ENCODE data around the gene MPHOSPH8.
A peak's percentile ranks its signal among the peaks of the same experiment; 100 is the strongest.

MPHOSPH8 gene

DNA sequence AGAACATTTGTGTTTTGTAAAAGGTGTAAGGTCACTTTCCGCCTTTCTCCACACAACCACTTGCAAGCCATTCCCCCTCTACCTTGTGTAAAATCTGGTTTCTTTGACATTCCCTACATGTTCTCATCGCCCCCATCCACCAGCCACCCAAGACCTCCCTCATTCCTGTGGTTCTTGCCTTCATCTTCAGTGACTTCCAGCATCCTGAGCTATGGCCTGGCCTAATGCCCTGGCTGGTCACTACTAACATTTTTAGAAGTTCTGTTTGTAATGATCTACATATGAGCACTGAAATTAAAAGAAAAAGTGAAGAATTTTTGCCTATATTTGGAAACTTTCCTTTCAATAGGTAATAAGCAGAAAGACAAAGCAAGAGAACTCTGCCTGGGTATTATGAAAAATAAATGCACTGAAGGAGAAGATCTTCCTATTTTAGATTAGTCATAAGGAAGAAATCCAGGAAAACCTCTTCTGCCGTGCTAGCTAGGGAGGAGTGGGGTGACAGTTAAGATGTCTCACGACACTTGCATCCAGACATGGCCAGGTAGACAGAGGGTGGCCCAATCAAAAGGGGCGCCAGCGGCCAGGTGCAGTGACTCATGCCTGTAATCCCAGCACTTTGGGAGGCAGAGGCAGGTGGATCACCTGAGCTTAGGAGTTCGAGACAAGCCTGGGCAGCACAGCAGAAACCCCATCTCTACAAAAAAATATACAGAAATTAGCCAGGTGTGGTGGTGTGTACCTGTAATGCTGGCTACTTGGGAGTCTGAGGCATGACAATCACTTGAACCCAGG, 28.1 kb upstream of the MPHOSPH8 start:
- TF ChIP-seq, protein P1, sequence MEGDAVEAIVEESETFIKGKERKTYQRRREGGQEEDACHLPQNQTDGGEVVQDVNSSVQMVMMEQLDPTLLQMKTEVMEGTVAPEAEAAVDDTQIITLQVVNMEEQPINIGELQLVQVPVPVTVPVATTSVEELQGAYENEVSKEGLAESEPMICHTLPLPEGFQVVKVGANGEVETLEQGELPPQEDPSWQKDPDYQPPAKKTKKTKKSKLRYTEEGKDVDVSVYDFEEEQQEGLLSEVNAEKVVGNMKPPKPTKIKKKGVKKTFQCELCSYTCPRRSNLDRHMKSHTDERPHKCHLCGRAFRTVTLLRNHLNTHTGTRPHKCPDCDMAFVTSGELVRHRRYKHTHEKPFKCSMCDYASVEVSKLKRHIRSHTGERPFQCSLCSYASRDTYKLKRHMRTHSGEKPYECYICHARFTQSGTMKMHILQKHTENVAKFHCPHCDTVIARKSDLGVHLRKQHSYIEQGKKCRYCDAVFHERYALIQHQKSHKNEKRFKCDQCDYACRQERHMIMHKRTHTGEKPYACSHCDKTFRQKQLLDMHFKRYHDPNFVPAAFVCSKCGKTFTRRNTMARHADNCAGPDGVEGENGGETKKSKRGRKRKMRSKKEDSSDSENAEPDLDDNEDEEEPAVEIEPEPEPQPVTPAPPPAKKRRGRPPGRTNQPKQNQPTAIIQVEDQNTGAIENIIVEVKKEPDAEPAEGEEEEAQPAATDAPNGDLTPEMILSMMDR (IDR thresholded peaks at IDR 0.05): no peak
- no peak overlapping the region for H3K27ac ChIP-seq
- no peak overlapping the region for H3K4me3 ChIP-seq
- DNase-seq (ENCODE audit: low spot score): no peak

DNA sequence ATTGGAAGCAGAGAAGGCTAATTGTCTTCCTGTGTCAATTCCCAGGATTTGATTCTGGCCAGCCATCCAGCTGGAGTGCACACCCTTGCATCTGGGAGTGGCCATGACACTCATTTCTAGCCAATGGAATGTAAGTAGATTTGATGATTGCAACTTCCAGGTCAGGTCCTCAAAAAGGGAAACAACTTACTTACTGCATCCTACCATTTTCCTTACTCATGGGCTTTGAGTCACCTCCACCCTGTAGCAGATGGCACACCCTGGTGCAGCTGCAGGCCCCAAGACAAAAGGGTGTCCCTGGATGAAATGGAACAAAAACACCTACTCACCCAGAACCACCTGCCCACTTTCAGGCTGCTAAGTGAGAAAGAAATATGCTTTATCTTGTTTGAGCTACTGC, 27.3 kb upstream of the MPHOSPH8 start:
- Histone ChIP-seq H3K4me3 (no peak overlapping the region), H3K27ac (no peak overlapping the region)
- TF ChIP-seq, protein P1 (IDR thresholded peaks at IDR 0.05): no peak
- DNase-seq (ENCODE audit: low spot score): no peak

DNA sequence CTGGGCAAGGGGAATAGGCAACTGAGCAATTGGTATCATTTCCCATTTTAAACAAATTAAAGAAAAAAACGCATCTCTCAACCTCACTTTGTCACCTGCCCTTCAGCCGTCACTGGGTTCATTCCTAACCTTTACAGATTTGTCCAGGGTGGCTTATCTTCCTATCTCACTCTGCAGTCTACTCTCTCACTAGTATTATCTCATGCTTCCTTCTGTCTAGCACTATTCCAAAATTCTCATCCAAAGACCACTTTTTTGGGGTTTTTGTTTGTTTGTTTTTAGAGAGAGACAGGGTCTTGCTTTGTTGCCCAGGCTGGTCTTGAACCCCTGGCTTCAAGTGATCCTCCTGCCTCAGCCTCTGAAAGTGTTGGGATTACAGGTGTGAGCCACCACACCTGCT, 26.7 kb upstream of the MPHOSPH8 start:
- H3K4me3 ChIP-seq: no peak overlapping the region
- no peak overlapping the region for H3K27ac ChIP-seq
- no peak for DNase-seq (ENCODE audit: low spot score)
- TF ChIP-seq, protein P1 (IDR thresholded peaks at IDR 0.05): no peak

DNA sequence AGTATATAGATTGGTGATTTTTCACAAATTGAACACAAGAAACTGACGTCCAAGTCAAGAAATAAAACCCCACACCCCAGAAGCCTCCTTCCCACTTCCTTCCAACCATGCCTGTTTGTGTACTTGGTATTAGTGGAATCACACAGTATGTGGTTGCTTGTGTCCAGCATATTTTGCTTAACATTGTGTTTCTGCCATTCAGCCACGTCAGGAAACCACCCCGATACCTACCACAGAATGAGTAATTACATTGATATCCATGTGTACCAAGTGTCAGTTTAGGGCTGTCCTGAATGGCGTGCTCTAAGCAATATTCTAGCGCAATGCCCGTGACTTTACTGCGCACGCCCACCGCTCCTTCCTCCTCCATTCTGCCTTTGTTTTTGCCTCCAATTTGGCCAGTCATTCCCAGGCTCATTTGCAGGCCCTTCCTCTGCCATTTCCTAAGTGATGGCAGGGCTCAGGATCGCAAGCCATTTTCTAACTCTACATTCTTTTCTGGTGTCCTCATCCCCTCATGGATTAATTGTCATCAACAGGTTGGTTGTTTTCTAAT, 25.9 kb upstream of the MPHOSPH8 start:
- Histone ChIP-seq H3K4me3 (no peak overlapping the region), H3K27ac (no peak overlapping the region)
- TF ChIP-seq, protein P1 (IDR thresholded peaks at IDR 0.05): no peak
- DNase-seq (ENCODE audit: low spot score): peak; percentile 24

DNA sequence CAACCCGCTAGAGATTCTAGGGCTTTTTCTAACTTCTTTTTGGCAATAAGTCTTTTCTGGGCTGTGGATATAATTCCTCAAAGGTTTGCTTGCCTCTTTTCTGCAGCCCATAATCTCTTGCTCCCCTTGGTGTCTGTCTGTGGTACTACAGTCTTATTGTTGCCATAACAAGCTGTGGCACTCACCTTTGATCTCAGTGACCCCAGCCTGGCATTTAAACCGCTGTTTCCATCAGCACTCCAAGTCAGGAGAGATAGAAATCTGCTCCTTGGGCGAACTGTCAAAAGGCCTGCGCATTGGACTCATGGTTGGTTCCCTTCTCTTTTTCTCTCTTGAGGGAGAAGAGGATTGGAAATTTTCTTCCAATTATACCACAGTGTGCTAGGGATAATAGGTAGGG, 14.5 kb upstream of the MPHOSPH8 start:
- no peak for DNase-seq (ENCODE audit: low spot score)
- H3K27ac ChIP-seq: no peak overlapping the region
- TF ChIP-seq, protein P1 (IDR thresholded peaks at IDR 0.05): no peak
- no peak overlapping the region for H3K4me3 ChIP-seq

DNA sequence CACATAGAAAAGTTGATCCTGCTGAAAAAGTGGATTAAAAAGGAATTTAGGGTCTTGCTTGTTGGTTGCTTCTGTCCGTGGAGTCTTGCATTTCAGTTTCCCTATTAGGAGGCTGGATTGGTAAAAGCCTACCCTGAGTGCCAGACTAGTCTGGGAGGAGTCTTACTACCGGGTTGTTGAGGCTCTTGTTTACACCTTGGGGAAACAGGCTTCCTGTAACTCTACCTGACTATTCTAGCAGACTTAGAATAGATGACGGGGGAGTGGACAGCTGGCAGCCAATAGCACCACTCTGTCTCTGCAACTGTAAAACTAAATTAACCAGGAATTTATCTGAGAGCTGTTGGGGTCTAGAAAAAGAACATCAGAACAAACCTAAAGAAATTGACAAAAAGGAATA, 11.3 kb upstream of the MPHOSPH8 start:
- no peak for DNase-seq (ENCODE audit: low spot score)
- Histone ChIP-seq H3K27ac (no peak overlapping the region), H3K4me3 (no peak overlapping the region)
- TF ChIP-seq, protein P1 (IDR thresholded peaks at IDR 0.05): no peak

DNA sequence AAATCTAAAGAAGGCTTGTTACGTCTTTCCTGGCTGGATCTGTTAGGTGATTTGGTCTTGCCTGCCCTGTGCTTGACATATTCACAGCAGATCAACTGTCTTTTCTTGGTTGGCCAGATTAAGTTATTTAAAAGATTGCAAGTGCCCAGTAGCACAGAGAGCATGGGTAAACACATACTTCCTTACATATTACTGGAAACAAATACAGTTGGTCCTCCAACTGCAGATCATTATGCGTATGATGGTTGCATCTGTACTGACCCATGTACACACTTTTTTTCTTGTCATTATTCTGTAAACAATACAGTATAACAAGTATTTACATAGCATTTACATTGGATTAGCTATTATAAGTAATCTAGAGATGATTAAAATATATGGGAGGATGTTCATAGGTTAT, 9.2 kb upstream of the MPHOSPH8 start:
- H3K4me3 ChIP-seq: no peak overlapping the region
- DNase-seq (ENCODE audit: low spot score): no peak
- TF ChIP-seq, protein P1 (IDR thresholded peaks at IDR 0.05): no peak

More for the DNA sequence above, 9.2 kb upstream of the MPHOSPH8 start:
- no peak overlapping the region for H3K27ac ChIP-seq

All from coronary artery (tissue), 2 donors.